ENCODE measurements around the gene CDC23.

The CDC23 gene

DNA sequence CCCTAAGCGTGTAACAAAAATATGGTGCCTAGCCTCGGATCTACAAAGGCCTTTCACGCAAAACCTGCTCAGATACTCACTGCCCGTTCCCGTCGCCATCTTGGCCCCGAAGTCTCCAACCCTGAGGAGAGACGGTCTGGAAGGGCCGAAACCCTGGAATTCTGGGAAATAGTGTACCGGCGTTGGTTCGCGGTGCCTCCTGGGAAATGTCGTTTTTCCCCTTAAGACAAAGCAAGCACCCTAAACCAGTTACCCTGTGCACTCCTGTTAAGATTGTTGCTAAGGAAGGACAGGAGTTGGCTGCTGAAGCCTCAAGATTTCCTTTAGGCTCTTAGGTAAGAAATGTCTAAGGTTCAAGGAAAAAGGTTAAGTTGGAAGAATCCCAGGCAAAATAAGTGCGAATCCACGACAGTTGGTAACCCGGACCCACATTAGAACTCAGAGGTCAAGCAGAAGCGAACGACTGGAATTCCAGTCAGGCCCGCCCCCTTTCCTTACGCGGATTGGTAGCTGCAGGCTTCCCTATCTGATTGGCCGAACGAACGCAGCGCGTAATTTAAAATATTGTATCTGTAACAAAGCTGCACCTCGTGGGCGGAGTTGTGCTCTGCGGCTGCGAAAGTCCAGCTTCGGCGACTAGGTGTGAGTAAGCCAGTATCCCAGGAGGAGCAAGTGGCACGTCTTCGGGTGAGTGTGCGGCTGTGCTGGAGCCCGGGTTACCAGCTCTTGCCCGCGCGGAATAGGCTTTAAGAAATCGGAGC, 34.4 kb downstream of the CDC23 start, which contains the start of the genes BRD8 and KIF20A (continued):
- TF ChIP-seq ZNF664 (tag by site-specific recombination; IDR thresholded peaks at IDR 0.05) (no peak), ZNF561 (tag by site-specific recombination; IDR thresholded peaks at IDR 0.05; ENCODE audit: borderline replicate concordance) (no peak), MYNN (tag by site-specific recombination; IDR thresholded peaks at IDR 0.05; ENCODE audit: borderline replicate concordance) (no peak), ZNF112 (tag by site-specific recombination; IDR thresholded peaks at IDR 0.05) (no peak), ZNF514 (tag by site-specific recombination; IDR thresholded peaks at IDR 0.05) (no peak), SCRT1 (tag by site-specific recombination; IDR thresholded peaks at IDR 0.05; ENCODE audit: borderline replicate concordance) (no peak), MZF1 (tag by site-specific recombination; IDR thresholded peaks at IDR 0.05; ENCODE audit: borderline replicate concordance) (no peak), ZNF501 (tag by site-specific recombination; IDR thresholded peaks at IDR 0.05) (no peak), ZNF701 (tag by site-specific recombination; IDR thresholded peaks at IDR 0.05) (no peak), BCL11A (tag by site-specific recombination; IDR thresholded peaks at IDR 0.05; ENCODE audit: low read depth) (no peak)
- TF ChIP-seq, protein P1, sequence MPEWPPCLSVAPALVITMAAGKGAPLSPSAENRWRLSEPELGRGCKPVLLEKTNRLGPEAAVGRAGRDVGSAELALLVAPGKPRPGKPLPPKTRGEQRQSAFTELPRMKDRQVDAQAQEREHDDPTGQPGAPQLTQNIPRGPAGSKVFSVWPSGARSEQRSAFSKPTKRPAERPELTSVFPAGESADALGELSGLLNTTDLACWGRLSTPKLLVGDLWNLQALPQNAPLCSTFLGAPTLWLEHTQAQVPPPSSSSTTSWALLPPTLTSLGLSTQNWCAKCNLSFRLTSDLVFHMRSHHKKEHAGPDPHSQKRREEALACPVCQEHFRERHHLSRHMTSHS (tag by site-specific recombination; IDR thresholded peaks at IDR 0.05), result no peak
- TF ChIP-seq, protein P2, sequence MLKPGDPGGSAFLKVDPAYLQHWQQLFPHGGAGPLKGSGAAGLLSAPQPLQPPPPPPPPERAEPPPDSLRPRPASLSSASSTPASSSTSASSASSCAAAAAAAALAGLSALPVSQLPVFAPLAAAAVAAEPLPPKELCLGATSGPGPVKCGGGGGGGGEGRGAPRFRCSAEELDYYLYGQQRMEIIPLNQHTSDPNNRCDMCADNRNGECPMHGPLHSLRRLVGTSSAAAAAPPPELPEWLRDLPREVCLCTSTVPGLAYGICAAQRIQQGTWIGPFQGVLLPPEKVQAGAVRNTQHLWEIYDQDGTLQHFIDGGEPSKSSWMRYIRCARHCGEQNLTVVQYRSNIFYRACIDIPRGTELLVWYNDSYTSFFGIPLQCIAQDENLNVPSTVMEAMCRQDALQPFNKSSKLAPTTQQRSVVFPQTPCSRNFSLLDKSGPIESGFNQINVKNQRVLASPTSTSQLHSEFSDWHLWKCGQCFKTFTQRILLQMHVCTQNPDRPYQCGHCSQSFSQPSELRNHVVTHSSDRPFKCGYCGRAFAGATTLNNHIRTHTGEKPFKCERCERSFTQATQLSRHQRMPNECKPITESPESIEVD (tag by site-specific recombination; IDR thresholded peaks at IDR 0.05), result no peak
- TF ChIP-seq, protein P3, sequence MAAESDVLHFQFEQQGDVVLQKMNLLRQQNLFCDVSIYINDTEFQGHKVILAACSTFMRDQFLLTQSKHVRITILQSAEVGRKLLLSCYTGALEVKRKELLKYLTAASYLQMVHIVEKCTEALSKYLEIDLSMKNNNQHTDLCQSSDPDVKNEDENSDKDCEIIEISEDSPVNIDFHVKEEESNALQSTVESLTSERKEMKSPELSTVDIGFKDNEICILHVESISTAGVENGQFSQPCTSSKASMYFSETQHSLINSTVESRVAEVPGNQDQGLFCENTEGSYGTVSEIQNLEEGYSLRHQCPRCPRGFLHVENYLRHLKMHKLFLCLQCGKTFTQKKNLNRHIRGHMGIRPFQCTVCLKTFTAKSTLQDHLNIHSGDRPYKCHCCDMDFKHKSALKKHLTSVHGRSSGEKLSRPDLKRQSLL (tag by site-specific recombination; IDR thresholded peaks at IDR 0.05), result no peak
- TF ChIP-seq, protein P4, sequence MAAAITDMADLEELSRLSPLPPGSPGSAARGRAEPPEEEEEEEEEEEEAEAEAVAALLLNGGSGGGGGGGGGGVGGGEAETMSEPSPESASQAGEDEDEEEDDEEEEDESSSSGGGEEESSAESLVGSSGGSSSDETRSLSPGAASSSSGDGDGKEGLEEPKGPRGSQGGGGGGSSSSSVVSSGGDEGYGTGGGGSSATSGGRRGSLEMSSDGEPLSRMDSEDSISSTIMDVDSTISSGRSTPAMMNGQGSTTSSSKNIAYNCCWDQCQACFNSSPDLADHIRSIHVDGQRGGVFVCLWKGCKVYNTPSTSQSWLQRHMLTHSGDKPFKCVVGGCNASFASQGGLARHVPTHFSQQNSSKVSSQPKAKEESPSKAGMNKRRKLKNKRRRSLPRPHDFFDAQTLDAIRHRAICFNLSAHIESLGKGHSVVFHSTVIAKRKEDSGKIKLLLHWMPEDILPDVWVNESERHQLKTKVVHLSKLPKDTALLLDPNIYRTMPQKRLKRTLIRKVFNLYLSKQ (tag by site-specific recombination; IDR thresholded peaks at IDR 0.05; ENCODE audit: borderline replicate concordance), result no peak
- TF ChIP-seq, protein P5, sequence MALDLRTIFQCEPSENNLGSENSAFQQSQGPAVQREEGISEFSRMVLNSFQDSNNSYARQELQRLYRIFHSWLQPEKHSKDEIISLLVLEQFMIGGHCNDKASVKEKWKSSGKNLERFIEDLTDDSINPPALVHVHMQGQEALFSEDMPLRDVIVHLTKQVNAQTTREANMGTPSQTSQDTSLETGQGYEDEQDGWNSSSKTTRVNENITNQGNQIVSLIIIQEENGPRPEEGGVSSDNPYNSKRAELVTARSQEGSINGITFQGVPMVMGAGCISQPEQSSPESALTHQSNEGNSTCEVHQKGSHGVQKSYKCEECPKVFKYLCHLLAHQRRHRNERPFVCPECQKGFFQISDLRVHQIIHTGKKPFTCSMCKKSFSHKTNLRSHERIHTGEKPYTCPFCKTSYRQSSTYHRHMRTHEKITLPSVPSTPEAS (tag by site-specific recombination; IDR thresholded peaks at IDR 0.05), result no peak

DNA sequence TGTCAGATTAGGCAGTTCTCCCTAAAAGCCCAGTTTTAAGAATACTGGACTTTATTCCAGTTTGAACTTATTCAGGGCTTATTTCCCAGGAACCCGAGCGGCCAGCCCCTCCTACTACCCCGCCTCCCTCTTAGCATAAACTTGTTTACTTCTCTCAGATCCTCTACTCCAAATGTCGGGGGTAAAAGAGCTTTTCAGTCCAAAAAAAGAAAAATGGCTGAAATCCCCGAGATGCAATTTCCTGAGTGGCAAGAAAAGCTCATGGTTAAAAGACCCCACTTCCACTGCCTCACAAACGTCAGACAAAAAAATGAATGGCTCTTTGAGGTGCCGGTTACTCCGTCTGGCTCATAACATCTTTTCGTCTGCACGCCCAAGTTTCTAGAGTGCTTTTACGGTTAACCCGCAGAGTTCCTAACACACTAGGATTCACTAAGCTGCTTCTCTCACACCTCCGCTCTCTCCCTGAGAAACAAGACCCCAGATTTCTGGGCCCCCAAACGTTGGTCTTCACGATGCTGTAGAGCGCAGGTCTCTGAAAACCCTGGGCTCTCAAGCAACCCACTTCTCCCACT, 35.1 kb downstream of the CDC23 start:
- H3K9me3 ChIP-seq (ENCODE audit: control insufficient read depth, insufficient read depth, low read depth, low read length), result no peaks in the 10 kb centered on the region
- ChIA-PET POLR2A (interaction anchor here (0.9 to 2.4 kb wide), 4 partner anchors 35 to 160 kb away, joined by 6 to 22 read pairs (median 15); partner anchors contain the start of genes CDC23, CDC25C and FAM53C), CTCF (interaction anchor here (1.2 to 4.1 kb wide), 4 partner anchors 25 to 174 kb away, joined by 4 to 19 read pairs (median 6); partner anchors contain the start of gene KDM3B)
- peak overlapping the region; percentile 70 for H3K4me3 ChIP-seq (ENCODE audit: low read depth, low read length)
- H3K27ac ChIP-seq (ENCODE audit: extremely low read depth, low read depth, low read length), result peak overlapping the region; percentile 90
- peaks cover 47 to 63% of the 10 kb centered on the region in 2 experiments for H3K36me3 ChIP-seq (ENCODE audit: control insufficient read depth in 2 of 2, insufficient read depth in 1 of 2, low read length in 2 of 2)
- H3K4me1 ChIP-seq (ENCODE audit: control insufficient read depth, insufficient read depth, low read length), result 0 out of 2 replicates have a peak, but pooled peaks cover 3% of the 10 kb centered on the region
- TF ChIP-seq, protein P6, sequence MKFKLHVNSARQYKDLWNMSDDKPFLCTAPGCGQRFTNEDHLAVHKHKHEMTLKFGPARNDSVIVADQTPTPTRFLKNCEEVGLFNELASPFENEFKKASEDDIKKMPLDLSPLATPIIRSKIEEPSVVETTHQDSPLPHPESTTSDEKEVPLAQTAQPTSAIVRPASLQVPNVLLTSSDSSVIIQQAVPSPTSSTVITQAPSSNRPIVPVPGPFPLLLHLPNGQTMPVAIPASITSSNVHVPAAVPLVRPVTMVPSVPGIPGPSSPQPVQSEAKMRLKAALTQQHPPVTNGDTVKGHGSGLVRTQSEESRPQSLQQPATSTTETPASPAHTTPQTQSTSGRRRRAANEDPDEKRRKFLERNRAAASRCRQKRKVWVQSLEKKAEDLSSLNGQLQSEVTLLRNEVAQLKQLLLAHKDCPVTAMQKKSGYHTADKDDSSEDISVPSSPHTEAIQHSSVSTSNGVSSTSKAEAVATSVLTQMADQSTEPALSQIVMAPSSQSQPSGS (tag by site-specific recombination; IDR thresholded peaks at IDR 0.05; ENCODE audit: low read depth), result no peak
- TF ChIP-seq, protein P7, sequence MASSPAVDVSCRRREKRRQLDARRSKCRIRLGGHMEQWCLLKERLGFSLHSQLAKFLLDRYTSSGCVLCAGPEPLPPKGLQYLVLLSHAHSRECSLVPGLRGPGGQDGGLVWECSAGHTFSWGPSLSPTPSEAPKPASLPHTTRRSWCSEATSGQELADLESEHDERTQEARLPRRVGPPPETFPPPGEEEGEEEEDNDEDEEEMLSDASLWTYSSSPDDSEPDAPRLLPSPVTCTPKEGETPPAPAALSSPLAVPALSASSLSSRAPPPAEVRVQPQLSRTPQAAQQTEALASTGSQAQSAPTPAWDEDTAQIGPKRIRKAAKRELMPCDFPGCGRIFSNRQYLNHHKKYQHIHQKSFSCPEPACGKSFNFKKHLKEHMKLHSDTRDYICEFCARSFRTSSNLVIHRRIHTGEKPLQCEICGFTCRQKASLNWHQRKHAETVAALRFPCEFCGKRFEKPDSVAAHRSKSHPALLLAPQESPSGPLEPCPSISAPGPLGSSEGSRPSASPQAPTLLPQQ (tag by site-specific recombination; IDR thresholded peaks at IDR 0.05), result 0 out of 2 replicates have a peak, but pooled peaks have one; percentile 4
- TF ChIP-seq, protein P8, sequence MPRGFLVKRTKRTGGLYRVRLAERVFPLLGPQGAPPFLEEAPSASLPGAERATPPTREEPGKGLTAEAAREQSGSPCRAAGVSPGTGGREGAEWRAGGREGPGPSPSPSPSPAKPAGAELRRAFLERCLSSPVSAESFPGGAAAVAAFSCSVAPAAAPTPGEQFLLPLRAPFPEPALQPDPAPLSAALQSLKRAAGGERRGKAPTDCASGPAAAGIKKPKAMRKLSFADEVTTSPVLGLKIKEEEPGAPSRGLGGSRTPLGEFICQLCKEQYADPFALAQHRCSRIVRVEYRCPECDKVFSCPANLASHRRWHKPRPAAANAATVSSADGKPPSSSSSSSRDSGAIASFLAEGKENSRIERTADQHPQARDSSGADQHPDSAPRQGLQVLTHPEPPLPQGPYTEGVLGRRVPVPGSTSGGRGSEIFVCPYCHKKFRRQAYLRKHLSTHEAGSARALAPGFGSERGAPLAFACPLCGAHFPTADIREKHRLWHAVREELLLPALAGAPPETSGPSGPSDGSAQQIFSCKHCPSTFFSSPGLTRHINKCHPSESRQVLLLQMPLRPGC (tag by site-specific recombination; IDR thresholded peaks at IDR 0.05), result no peak
- TF ChIP-seq ZNF510 (tag by site-specific recombination; IDR thresholded peaks at IDR 0.05; ENCODE audit: insufficient replicate concordance), result no peak
- no peak for TF ChIP-seq ZNF391 (tag by site-specific recombination; IDR thresholded peaks at IDR 0.05; ENCODE audit: borderline replicate concordance, low read depth)
- TF ChIP-seq, protein P9, sequence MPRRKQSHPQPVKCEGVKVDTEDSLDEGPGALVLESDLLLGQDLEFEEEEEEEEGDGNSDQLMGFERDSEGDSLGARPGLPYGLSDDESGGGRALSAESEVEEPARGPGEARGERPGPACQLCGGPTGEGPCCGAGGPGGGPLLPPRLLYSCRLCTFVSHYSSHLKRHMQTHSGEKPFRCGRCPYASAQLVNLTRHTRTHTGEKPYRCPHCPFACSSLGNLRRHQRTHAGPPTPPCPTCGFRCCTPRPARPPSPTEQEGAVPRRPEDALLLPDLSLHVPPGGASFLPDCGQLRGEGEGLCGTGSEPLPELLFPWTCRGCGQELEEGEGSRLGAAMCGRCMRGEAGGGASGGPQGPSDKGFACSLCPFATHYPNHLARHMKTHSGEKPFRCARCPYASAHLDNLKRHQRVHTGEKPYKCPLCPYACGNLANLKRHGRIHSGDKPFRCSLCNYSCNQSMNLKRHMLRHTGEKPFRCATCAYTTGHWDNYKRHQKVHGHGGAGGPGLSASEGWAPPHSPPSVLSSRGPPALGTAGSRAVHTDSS (tag by site-specific recombination; IDR thresholded peaks at IDR 0.05), result no peak

Measured in HEK293 (cell line).